ENCODE data around the gene AMY2A.
"Not testable (repeated sequence)": the region's sequence is repeated elsewhere in the genome, so short reads cannot be mapped to it uniquely, and the experiment has no call there.

AMY2A gene

GRCh38 chr1:103616994-103617477 lies at the start of gene AMY2A:
TSS of gene AMY2A (plus strand) at chr1:103617427. CDS start at chr1:103617441, 14 bp downstream.
- not testable (repeated sequence) for DNase-seq (ENCODE audit: low read depth); H3K4me3 ChIP-seq (ENCODE audit: low read length)

DNA sequence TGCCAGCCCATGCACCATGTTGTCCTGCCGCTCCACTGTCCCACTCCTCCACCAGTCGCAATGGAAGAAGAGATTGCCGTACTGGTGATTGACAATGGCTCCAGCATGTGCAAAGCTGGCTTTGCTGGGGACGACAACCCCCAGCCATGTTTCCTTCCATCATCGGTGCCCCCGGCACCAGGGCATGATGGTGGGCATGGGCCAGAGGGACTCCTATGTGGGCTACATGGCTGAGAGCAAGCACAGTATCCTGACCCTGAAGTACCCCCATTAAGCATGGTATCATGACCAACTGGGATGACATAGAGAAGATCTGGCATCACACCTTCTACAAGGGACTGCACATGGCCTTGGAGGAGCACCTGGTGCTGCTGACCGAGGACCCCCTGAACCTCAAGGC lies 47.7 kb upstream of the AMY2A start:
- TF ChIP-seq, protein P1, sequence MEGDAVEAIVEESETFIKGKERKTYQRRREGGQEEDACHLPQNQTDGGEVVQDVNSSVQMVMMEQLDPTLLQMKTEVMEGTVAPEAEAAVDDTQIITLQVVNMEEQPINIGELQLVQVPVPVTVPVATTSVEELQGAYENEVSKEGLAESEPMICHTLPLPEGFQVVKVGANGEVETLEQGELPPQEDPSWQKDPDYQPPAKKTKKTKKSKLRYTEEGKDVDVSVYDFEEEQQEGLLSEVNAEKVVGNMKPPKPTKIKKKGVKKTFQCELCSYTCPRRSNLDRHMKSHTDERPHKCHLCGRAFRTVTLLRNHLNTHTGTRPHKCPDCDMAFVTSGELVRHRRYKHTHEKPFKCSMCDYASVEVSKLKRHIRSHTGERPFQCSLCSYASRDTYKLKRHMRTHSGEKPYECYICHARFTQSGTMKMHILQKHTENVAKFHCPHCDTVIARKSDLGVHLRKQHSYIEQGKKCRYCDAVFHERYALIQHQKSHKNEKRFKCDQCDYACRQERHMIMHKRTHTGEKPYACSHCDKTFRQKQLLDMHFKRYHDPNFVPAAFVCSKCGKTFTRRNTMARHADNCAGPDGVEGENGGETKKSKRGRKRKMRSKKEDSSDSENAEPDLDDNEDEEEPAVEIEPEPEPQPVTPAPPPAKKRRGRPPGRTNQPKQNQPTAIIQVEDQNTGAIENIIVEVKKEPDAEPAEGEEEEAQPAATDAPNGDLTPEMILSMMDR (conservative IDR thresholded peaks at IDR 0.05; ENCODE audit: low read length): no peak
- no peak for DNase-seq (ENCODE audit: low read depth)
- H3K4me3 ChIP-seq (ENCODE audit: low read length): no peak overlapping the region

- DNase-seq (ENCODE audit: low read depth); H3K4me3 ChIP-seq (ENCODE audit: low read length): not testable (repeated sequence)
Measured at GRCh38 chr1:103571289-103571688, 45.9 kb upstream of the AMY2A start, which contains the start of gene AMY2B. TSS of gene AMY2B (plus strand) at chr1:103571589. CDS start at chr1:103571603, 14 bp downstream.

GRCh38 chr1:103576065-103576464 lies 41.2 kb upstream of the AMY2A start:
- DNase-seq (ENCODE audit: low read depth): no peak
- TF ChIP-seq, protein P1 (conservative IDR thresholded peaks at IDR 0.05; ENCODE audit: low read length): no peak
- no peak overlapping the region for H3K4me3 ChIP-seq (ENCODE audit: low read length)

- H3K4me3 ChIP-seq (ENCODE audit: low read length); DNase-seq (ENCODE audit: low read depth): not testable (repeated sequence)
Measured at GRCh38 chr1:103576784-103577183, 40.4 kb upstream of the AMY2A start.

GRCh38 chr1:103582464-103582863 lies 34.8 kb upstream of the AMY2A start:
- TF ChIP-seq, protein P1 (conservative IDR thresholded peaks at IDR 0.05; ENCODE audit: low read length): no peak
- no peak for DNase-seq (ENCODE audit: low read depth)
- no peak overlapping the region for H3K4me3 ChIP-seq (ENCODE audit: low read length)

GRCh38 chr1:103583887-103584286 lies 33.3 kb upstream of the AMY2A start:
- H3K4me3 ChIP-seq (ENCODE audit: low read length): no peak overlapping the region
- TF ChIP-seq, protein P1 (conservative IDR thresholded peaks at IDR 0.05; ENCODE audit: low read length): no peak

DNA sequence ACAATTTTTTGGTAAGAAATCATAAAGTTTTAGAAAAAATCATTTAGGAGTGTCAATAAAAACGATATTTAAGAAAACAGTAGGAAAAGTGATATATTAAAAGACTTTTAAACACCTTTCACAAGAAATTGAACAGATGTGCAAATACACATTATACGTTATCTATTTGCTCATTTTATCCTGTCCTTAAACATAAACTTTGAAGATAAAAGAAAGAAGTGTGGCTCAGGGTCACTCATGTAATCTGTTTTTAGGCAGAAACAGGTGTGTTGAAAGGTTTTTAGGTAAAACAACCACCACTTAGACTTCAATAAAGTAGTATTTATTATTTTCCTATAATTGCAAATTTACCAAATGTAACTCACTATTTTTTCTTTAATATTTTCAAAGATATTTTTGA lies 32.7 kb upstream of the AMY2A start:
- TF ChIP-seq, protein P1 (conservative IDR thresholded peaks at IDR 0.05; ENCODE audit: low read length): no peak
- no peak overlapping the region for H3K4me3 ChIP-seq (ENCODE audit: low read length)
- no peak for DNase-seq (ENCODE audit: low read depth)

More at GRCh38 chr1:103583887-103584286, 33.3 kb upstream of the AMY2A start:
- no peak for DNase-seq (ENCODE audit: low read depth)

DNA sequence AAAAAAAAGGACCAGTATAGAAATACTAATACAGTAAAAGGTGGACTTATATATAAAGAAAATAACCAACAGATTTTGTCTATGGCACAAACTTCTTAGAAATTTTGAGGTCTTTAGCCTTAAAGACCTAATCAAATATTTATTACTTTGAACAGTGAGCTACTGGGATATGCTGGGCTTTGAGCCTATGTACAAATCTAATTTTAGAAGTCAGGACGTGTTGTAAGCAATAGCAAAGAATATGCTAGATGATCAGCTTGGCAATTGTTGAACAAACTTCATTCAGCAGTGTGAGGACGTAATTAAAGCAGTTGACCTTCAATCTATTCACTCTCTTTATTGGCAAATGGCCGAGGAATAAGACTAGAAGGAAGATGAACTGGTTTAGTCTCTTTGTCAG lies 14.5 kb upstream of the AMY2A start:
- not testable (repeated sequence) for DNase-seq (ENCODE audit: low read depth); H3K4me3 ChIP-seq (ENCODE audit: low read length)

Measured in AG10803 (cell line).